Mucosa of descending colon (tissue), 3 donors: ENCODE data around the gene CTNNA3. TPM values are rescaled to one million over a fixed set of nuclear protein-coding genes. Genes with fewer than 3 reads are reported as not detected.

Experiments used
- ATAC-seq: fragments of 200-7000 bp; cut with Tn5 transposase; one replicate; pipeline ENCODE4 v1.9.1; 2020; ENCODE audit warnings: mild to moderate bottlenecking, moderate library complexity
- DNase-seq, 3 donors: peaks; one replicate each; pipeline ENCODE4 v3.0.0-alpha.2; 2020
- H3K36me3 ChIP-seq: fragments of 200-600 bp; one replicate; pipeline ENCODE4 v1.8.0; 2021; ENCODE audit warnings: low read depth, mild to moderate bottlenecking
- H3K4me1 ChIP-seq: fragments of 200-600 bp; one replicate; pipeline ENCODE4 v1.8.0; 2021; ENCODE audit warnings: low read depth, mild to moderate bottlenecking
- H3K4me3 ChIP-seq: fragments of 200-600 bp; one replicate; pipeline ENCODE4 v1.8.0; 2021; ENCODE audit warnings: mild to moderate bottlenecking
- H3K9me3 ChIP-seq: fragments of 200-600 bp; one replicate; pipeline ENCODE4 v1.8.0; 2021; ENCODE audit warnings: mild to moderate bottlenecking
- intact Hi-C, 2 donors: fragments of 100-400 bp; cut with DNase I in 1 of 2; cut with micrococcal nuclease in 1 of 2; formaldehyde crosslinking; loops; one replicate each; pipeline versions ENCODE4 v1.11.0 to v1.11.1; 2022; cut with DNase I, micrococcal nuclease
- total RNA-seq, 3 donors: library from RNA; stranded (reverse); fragmentation: NEBNext Ultra II Directional in 2 of 3; extraction: Animal tissue kit (Norgen Biotek cat#: 25700) in 2 of 3; gene quantifications; one replicate each; pipeline versions ENCODE4 v1.2.1 to v1.2.4, GENCODE V29; 2021 to 2023
- TF ChIP-seq, protein P1 (sequence below): fragments of 200-600 bp; IDR thresholded peaks from one replicate; pipeline ENCODE4 v1.8.0; 2022; ENCODE audit warnings: antibody characterized with exemption, mild to moderate bottlenecking
- donor health status: DM: no; HTN: no; CAD: no; lungs with moderate emphysema.
- donor health status: DM: no; HTN: no; CAD: no.
- donor health status: DM: no; HTN: yes; CAD: no.

CTNNA3 gene
- total RNA-seq, 3 donors from 2014 or later: 0.52 to 7.5 (median 0.70) TPM

DNA sequence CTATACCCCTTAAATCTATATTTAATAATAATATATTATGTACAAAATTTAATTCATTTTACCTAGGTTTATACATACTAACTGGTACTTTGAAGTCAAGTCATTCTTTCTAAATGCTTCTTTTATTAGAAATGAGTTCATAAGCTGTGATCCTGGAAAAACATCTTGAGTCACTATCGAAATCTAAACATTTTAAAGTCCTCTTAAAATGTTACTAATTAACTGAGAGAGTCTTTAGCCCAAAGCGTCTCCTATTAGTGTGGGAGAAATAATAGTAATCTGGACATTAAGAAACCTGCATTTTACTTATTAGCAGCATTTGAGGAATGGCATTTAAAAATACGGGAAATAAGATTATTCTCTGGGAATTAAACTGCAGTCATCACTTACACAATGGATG is 142.7 kb downstream of the CTNNA3 start:
- no peaks in the 10 kb centered on the region for H3K36me3 ChIP-seq
- H3K4me3 ChIP-seq: no peak overlapping the region
- ATAC-seq (no peak), DNase-seq (no peak)
- no peaks in the 10 kb centered on the region for H3K4me1 ChIP-seq
- intact Hi-C loops: no loop called here
- no peaks in the 10 kb centered on the region for H3K9me3 ChIP-seq
- TF ChIP-seq, protein P1, sequence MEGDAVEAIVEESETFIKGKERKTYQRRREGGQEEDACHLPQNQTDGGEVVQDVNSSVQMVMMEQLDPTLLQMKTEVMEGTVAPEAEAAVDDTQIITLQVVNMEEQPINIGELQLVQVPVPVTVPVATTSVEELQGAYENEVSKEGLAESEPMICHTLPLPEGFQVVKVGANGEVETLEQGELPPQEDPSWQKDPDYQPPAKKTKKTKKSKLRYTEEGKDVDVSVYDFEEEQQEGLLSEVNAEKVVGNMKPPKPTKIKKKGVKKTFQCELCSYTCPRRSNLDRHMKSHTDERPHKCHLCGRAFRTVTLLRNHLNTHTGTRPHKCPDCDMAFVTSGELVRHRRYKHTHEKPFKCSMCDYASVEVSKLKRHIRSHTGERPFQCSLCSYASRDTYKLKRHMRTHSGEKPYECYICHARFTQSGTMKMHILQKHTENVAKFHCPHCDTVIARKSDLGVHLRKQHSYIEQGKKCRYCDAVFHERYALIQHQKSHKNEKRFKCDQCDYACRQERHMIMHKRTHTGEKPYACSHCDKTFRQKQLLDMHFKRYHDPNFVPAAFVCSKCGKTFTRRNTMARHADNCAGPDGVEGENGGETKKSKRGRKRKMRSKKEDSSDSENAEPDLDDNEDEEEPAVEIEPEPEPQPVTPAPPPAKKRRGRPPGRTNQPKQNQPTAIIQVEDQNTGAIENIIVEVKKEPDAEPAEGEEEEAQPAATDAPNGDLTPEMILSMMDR: no peak

DNA sequence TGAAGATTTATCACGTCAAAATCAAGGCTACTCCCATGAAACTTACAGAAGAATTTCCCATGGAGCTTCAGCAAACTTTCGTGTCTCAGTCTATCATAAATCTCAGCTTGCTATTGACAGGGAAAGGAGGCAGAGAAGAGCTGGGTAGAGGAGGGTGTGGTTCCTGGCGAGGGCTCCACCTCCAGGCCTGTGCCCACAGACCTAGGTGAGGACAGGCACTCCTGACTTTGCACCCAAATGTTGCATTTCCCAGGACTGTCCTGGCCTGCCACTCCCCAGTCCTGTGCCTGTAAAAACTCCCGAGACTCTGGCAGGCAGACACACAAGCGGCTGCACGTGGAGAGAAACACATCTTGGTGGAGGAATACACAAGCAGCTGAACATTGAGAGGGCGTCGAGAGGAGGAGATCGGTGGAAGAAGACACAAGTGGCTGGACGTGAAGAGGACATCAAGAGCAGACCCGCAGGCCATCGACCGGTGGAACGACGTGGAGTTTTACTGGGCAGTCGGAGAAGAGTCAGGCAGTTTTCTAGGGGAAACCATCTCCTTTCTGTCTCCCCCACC is 145.1 kb downstream of the CTNNA3 start:
- H3K4me1 ChIP-seq: no peaks in the 10 kb centered on the region
- H3K9me3 ChIP-seq: no peaks in the 10 kb centered on the region
- no peaks in the 10 kb centered on the region for H3K36me3 ChIP-seq
- TF ChIP-seq, protein P1: no peak
- intact Hi-C loops: no loop called here
- H3K4me3 ChIP-seq: no peak overlapping the region
- no peak for ATAC-seq
- DNase-seq: peak in 1 of 3 donors; percentile 15

DNA sequence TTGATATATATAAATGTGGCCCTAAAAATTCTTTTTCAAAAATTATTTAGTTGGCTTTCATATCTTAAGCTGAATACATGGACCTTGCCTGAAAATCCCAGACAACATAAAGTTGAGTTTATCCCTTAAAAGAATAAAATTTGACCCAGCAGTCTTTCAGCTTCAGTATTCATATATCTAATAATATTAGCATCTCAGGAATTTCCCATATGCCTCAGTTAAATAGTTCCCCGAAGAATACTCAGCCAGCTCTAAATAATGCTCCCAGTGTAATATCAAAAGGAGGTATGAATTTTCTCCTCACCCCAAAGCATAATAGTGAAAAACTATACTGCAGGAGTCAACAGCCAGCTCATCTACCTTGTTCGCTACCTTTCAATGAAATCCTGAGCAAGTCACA is 145.9 kb downstream of the CTNNA3 start:
- Histone ChIP-seq H3K36me3 (no peaks in the 10 kb centered on the region), H3K4me3 (no peak overlapping the region), H3K4me1 (no peaks in the 10 kb centered on the region), H3K9me3 (no peaks in the 10 kb centered on the region)
- TF ChIP-seq, protein P1: no peak
- ATAC-seq (no peak), DNase-seq (no peak)
- intact Hi-C loops: no loop called here

DNA sequence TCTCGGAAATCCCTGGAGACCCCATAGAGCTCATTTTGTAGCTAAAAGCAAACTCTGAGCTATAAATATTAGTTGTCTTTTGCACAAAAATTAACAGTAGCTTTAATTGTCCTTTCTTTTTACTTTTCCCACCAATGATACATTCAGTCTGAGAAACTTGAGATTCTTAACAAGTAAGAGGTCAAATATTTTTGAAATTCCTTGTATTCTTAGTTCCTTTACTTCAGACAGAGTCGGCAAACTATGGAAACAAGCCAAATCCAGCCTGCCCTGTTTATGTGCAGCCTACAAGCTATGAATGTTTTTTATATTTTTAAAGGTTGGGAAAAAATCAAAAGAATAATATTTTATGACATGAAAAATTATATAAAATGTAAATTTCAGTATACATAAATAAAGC is 146.6 kb downstream of the CTNNA3 start:
- no peak for ATAC-seq
- Histone ChIP-seq H3K4me1 (no peaks in the 10 kb centered on the region), H3K9me3 (no peaks in the 10 kb centered on the region), H3K36me3 (no peaks in the 10 kb centered on the region), H3K4me3 (no peak overlapping the region)
- intact Hi-C loops: no loop called here
- TF ChIP-seq, protein P1: no peak
- DNase-seq: no peak

DNA sequence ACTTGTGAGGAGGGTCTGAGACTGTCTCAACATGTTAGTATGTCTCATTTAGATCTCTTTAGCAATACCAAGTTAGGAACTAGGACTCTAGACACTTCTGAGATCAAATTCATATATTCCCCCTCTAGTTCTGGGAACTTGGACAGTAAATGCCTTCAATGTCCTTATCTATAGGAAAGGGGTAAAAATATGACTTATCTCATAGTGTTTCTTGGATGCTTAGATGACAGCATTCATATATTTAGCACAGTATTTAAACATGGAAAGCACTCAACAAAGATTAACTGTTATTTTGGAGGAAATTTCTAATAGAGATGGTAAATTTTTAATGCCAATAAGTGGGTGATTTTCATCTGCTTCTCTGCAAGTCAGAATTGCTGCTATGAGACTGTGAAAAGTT is 154.6 kb downstream of the CTNNA3 start:
- ATAC-seq (no peak), DNase-seq (no peak)
- no peaks in the 10 kb centered on the region for H3K36me3 ChIP-seq
- TF ChIP-seq, protein P1: no peak
- no peak overlapping the region for H3K4me3 ChIP-seq
- intact Hi-C loops: no loop called here
- H3K4me1 ChIP-seq: no peaks in the 10 kb centered on the region
- H3K9me3 ChIP-seq: no peaks in the 10 kb centered on the region

DNA sequence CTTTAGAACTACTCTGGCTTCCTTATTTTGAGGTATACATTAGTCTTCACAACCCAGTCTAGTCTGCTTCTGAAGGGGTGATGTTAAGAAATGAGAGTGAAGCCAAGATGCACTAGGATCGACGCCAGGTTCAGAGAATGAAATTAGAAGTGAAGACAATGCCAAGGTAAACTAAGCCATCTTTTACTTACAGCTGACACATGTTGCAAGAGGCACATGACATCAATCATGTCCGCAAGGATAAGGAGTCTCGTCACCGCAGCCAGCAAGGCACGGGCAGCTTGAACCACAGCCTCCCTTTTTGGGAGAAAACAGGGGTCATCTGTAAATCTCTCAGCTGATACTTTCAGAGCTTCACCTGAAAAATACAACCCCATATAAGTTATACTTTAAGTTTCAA is 156.7 kb downstream of the CTNNA3 start:
- ATAC-seq (no peak), DNase-seq (no peak)
- intact Hi-C loops: no loop called here
- no peak overlapping the region for H3K4me3 ChIP-seq
- H3K4me1 ChIP-seq: no peaks in the 10 kb centered on the region
- TF ChIP-seq, protein P1: no peak
- no peaks in the 10 kb centered on the region for H3K9me3 ChIP-seq
- no peaks in the 10 kb centered on the region for H3K36me3 ChIP-seq
